ENCODE data around the gene SLC16A10. TPM values are rescaled to one million over a fixed set of nuclear protein-coding genes. Genes with fewer than 3 reads are reported as not detected.

SLC16A10 gene
- total and polyA plus RNA-seq, 2 of the 13 experiments (the other 11 are each of a cell fraction or from before 2014, with no cell fraction given), result 8.2 to 20.1 TPM

DNA sequence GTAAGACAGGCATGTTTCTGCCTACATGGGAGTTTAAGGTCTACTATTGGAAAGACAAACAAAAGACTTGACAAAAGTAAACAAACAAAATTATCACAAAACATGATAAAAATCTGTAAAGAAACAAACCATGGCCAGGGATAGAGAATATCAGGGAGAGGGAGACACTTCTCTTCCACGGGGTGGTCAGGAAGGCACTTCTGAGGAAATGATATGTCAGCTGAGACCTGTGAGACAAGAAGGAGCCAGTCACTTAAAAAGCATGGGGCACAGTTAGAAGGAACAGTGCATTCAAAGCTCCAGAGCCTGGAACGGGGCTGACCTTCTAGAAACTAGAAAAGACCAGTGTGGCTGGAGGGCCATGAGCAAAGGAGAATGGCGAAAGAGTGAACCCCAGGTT lies 35.1 kb upstream of the SLC16A10 start:
- DNase-seq (ENCODE audit: low spot score) (no peak), FAIRE-seq (no peak), ATAC-seq (peak; percentile 41)
- ChIA-PET POLR2A (no interaction called here), CTCF (ENCODE audit: low intra/inter-chr PET ratio, low total read pairs) (no interaction called here)
- no peaks in the 10 kb centered on the region for H3K36me3 ChIP-seq (replicated peaks in 1 of 2; ENCODE audit: control insufficient read depth in 1 of 2, insufficient read depth in 2 of 2, low read length in 2 of 2)
- H3K27ac ChIP-seq (ENCODE audit: extremely low read length, insufficient read depth, low read length), result no peak overlapping the region
- intact Hi-C loops (cut with micrococcal nuclease; ENCODE audit: unreplicated experiment) (no loop called here), in situ Hi-C loops (cut with HindIII; ENCODE audit: extremely low pct_ligation_motif_present, low pct_unique_long_range_greater_than_20kb) (loop anchor here (25.0 kb wide), 1 partner anchor 585 kb away; no protein-coding TSS in a partner anchor)
- whole genome bisulfite sequencing (ENCODE audit: low lambda C conversion rate), result 25% methylated on average over 3 of the region's 3 CpGs
- H3K9me3 ChIP-seq (ENCODE audit: low read length), result no peaks in the 10 kb centered on the region
- H3K4me1 ChIP-seq (ENCODE audit: insufficient read depth, low read length), result peaks cover 8% of the 10 kb centered on the region
- H2AFZ ChIP-seq (ENCODE audit: low read length), result no peak overlapping the region
- H4K20me1 ChIP-seq (ENCODE audit: insufficient read depth, low read length), result no peaks in the 10 kb centered on the region
- no peaks in the 10 kb centered on the region; a peak in 1 of 5 replicates for H3K27me3 ChIP-seq (ENCODE audit: control insufficient read depth in 1 of 2, insufficient read depth in 2 of 2, low read length in 2 of 2)
- TF ChIP-seq FOXA1 (IDR thresholded peaks at IDR 0.05), result peak; percentile 50; the same call in 1 of the 2 replicates
- TF ChIP-seq FOXA1 (CRISPR knock-in tag; IDR thresholded peaks at IDR 0.05), result no peak
- no peak for TF ChIP-seq ZBTB38 (CRISPR knock-in tag; IDR thresholded peaks at IDR 0.05)
- no peak overlapping the region for H3K4me3 ChIP-seq (replicated peaks in 1 of 3; ENCODE audit: insufficient read depth in 1 of 3, low read depth in 2 of 3, low read length in 3 of 3)
- H3K4me2 ChIP-seq (ENCODE audit: low read depth, low read length), result peak overlapping the region; percentile 15; the same call in 1 of the 2 replicates
- no TSS peak for BruUV-seq (replicated peaks)
- H3K79me2 ChIP-seq (ENCODE audit: insufficient read depth, low read length), result no peaks in the 10 kb centered on the region
- H3K9ac ChIP-seq (ENCODE audit: insufficient read depth, low read depth, low read length), result no peak overlapping the region

DNA sequence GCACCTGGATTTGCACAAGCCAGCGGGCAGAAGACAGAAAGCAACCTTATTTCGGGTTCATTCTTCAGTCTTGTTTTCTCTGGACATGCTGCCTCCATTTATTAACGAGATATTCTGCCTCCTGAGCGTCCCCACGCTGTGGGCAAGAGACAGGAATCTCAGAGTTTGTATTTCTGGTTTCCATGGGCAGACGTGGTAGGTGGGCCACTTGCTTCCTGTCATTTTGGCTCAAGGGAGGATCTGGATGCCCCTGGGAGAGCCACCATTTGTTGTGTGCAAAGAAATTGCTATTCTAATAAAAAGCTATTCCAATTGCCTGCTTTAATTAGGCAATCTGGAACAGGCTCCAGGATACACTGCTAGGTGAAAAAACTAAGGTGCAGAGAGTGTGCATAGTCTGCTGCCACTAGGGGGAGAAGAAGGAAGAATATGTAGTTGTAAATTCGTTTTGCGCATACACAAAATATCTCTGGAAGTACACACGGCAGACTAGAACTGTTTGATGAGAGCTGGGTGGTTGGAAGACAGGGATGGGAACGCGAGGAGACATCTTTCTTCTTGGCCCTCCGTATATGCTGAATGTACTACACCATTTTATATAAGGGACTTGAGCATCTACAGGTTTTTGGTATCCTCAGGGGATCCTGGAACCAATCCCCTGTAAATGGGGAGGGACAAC lies 30.1 kb upstream of the SLC16A10 start:
- H3K27ac ChIP-seq (ENCODE audit: extremely low read length, insufficient read depth, low read length), result no peak overlapping the region
- CTCF ChIA-PET (ENCODE audit: low intra/inter-chr PET ratio, low total read pairs), result interaction anchor here (0.8 to 3.9 kb wide), 2 partner anchors 153 to 199 kb away, joined by 3 to 40 read pairs; no protein-coding TSS in a partner anchor
- no peak overlapping the region for H2AFZ ChIP-seq (ENCODE audit: low read length)
- ATAC-seq, result peak; percentile 90
- peaks cover 3% of the 10 kb centered on the region for H3K4me1 ChIP-seq (ENCODE audit: insufficient read depth, low read length)
- no peaks in the 10 kb centered on the region for H3K36me3 ChIP-seq (replicated peaks in 1 of 2; ENCODE audit: control insufficient read depth in 1 of 2, insufficient read depth in 2 of 2, low read length in 2 of 2)
- H3K4me2 ChIP-seq (ENCODE audit: low read depth, low read length), result peak overlapping the region; percentile 16; the same call in 1 of the 2 replicates
- intact Hi-C loops (cut with micrococcal nuclease; ENCODE audit: unreplicated experiment) (loop anchor here (1.0 to 2.0 kb wide), 2 partner anchors 153 to 200 kb away; no protein-coding TSS in a partner anchor), in situ Hi-C loops (cut with HindIII; ENCODE audit: extremely low pct_ligation_motif_present, low pct_unique_long_range_greater_than_20kb) (loop anchor here (5.0 to 25.0 kb wide), 2 partner anchors 155 to 580 kb away; no protein-coding TSS in a partner anchor)
- H3K9ac ChIP-seq (ENCODE audit: insufficient read depth, low read depth, low read length), result no peak overlapping the region
- no peaks in the 10 kb centered on the region for H3K79me2 ChIP-seq (ENCODE audit: insufficient read depth, low read length)
- no peaks in the 10 kb centered on the region; a peak in 1 of 5 replicates for H3K27me3 ChIP-seq (ENCODE audit: control insufficient read depth in 1 of 2, insufficient read depth in 2 of 2, low read length in 2 of 2)
- WGBS (ENCODE audit: low lambda C conversion rate), result 9% methylated on average over 12 of the region's 12 CpGs
- DNase-seq (ENCODE audit: low spot score), result peak; percentile 32
- no peaks in the 10 kb centered on the region for H4K20me1 ChIP-seq (ENCODE audit: insufficient read depth, low read length)
- BruUV-seq (replicated peaks), result no TSS peak
- no peak overlapping the region for H3K4me3 ChIP-seq (replicated peaks in 1 of 3; ENCODE audit: insufficient read depth in 1 of 3, low read depth in 2 of 3, low read length in 3 of 3)
- peak; percentile 84 for FAIRE-seq
- no peaks in the 10 kb centered on the region for H3K9me3 ChIP-seq (ENCODE audit: low read length)
- POLR2A ChIA-PET, result interaction anchor here (1.6 kb wide), 1 partner anchor 29 kb away, joined by 3 read pairs; no protein-coding TSS in a partner anchor
- TF ChIP-seq SP5 (CRISPR knock-in tag; IDR thresholded peaks at IDR 0.05; ENCODE audit: borderline replicate concordance, low read depth) (no peak), ZNF253 (CRISPR knock-in tag; IDR thresholded peaks at IDR 0.05; ENCODE audit: borderline replicate concordance) (no peak), KDM5B (CRISPR knock-in tag; IDR thresholded peaks at IDR 0.05; ENCODE audit: borderline replicate concordance) (no peak), STAG1 (CRISPR knock-in tag; IDR thresholded peaks at IDR 0.05) (peak; percentile 80), SRSF1 (optimal IDR thresholded peaks at IDR 0.05; ENCODE audit: low read depth, low read length) (no peak), RAD21 (CRISPR knock-in tag; IDR thresholded peaks at IDR 0.05) (peak; percentile 67), ZNF75D (CRISPR knock-in tag; IDR thresholded peaks at IDR 0.05; ENCODE audit: borderline replicate concordance) (no peak), RBAK (CRISPR knock-in tag; IDR thresholded peaks at IDR 0.05) (no peak), POLR2AphosphoS5 (IDR thresholded peaks at IDR 0.05; ENCODE audit: low read depth, low read length) (no peak)
- TF ChIP-seq, protein P1, sequence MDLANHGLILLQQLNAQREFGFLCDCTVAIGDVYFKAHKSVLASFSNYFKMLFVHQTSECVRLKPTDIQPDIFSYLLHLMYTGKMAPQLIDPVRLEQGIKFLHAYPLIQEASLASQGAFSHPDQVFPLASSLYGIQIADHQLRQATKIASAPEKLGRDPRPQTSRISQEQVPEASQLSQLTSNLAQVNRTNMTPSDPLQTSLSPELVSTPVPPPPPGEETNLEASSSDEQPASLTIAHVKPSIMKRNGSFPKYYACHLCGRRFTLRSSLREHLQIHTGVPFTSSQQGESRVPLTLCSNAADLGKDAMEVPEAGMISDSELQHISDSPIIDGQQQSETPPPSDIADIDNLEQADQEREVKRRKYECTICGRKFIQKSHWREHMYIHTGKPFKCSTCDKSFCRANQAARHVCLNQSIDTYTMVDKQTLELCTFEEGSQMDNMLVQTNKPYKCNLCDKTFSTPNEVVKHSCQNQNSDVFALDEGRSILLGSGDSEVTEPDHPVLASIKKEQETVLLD (CRISPR knock-in tag; IDR thresholded peaks at IDR 0.05; ENCODE audit: low read depth), result no peak
- TF ChIP-seq, protein P2, sequence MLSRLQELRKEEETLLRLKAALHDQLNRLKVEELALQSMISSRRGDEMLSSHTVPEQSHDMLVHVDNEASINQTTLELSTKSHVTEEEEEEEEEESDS (CRISPR knock-in tag; IDR thresholded peaks at IDR 0.05; ENCODE audit: borderline replicate concordance), result no peak
- TF ChIP-seq, protein P3, sequence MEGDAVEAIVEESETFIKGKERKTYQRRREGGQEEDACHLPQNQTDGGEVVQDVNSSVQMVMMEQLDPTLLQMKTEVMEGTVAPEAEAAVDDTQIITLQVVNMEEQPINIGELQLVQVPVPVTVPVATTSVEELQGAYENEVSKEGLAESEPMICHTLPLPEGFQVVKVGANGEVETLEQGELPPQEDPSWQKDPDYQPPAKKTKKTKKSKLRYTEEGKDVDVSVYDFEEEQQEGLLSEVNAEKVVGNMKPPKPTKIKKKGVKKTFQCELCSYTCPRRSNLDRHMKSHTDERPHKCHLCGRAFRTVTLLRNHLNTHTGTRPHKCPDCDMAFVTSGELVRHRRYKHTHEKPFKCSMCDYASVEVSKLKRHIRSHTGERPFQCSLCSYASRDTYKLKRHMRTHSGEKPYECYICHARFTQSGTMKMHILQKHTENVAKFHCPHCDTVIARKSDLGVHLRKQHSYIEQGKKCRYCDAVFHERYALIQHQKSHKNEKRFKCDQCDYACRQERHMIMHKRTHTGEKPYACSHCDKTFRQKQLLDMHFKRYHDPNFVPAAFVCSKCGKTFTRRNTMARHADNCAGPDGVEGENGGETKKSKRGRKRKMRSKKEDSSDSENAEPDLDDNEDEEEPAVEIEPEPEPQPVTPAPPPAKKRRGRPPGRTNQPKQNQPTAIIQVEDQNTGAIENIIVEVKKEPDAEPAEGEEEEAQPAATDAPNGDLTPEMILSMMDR (CRISPR knock-in tag; IDR thresholded peaks at IDR 0.05), result peak; percentile 71
